Cardiac muscle cell (in vitro differentiated cells and primary cell): ENCODE data around the gene KNOP1. TPM values are rescaled to one million over a fixed set of nuclear protein-coding genes. Genes with fewer than 3 reads are reported as not detected.
"Not testable (repeated sequence)": the region's sequence is repeated elsewhere in the genome, so short reads cannot be mapped to it uniquely, and the experiment has no call there.

Experiments used
- DNase-seq, 2 donors: peaks; one replicate each; pipeline versions ENCODE4 v3.0.0 to v3.0.0-alpha.2; 2010 to 2017; ENCODE audit warnings: low read depth in 1 of 2, low spot score in 1 of 2
- H3K27ac ChIP-seq: fragments of 200-600 bp; sonication (generic); 2 replicates; pipeline ENCODE4 v1.5.1; 2016
- H3K27me3 ChIP-seq: fragments of 200-600 bp; sonication (generic); 2 replicates; pipeline ENCODE4 v1.6.0; 2016; ENCODE audit warnings: control low read depth
- H3K36me3 ChIP-seq: fragments of 200-600 bp; sonication (generic); 2 replicates; pipeline ENCODE4 v1.5.1; 2016; ENCODE audit warnings: control low read depth
- H3K4me1 ChIP-seq: fragments of 200-600 bp; sonication (generic); 2 replicates; pipeline ENCODE4 v1.8.1; 2017; ENCODE audit warnings: low read depth, mild to moderate bottlenecking, mixed run types
- H3K4me3 ChIP-seq: fragments of 200-600 bp; sonication (generic); 2 replicates; pipeline ENCODE4 v1.5.1; 2016; ENCODE audit warnings: mild to moderate bottlenecking
- H3K9me3 ChIP-seq: fragments of 200-600 bp; sonication (generic); 2 replicates; pipeline ENCODE4 v1.5.1; 2017; ENCODE audit warnings: low read depth, mild to moderate bottlenecking, control low read depth
- polyA plus RNA-seq: library from polyadenylated mRNA; unstranded; fragments of >200 nt; fragmentation: Nextera tagmentation; extraction: Ambion mirVana; gene quantifications from 2 replicates; pipeline ENCODE4 v1.2.1, GENCODE V29; 2016
- total RNA-seq: library from RNA; depleted of rRNA; stranded (reverse); fragments of >200 nt; gene quantifications from 2 replicates; pipeline ENCODE4 v1.2.3, GENCODE V29; 2016
- TF ChIP-seq, protein P1 (sequence below): IDR thresholded peaks from 2 replicates; pipeline ENCODE4 v1.5.1; 2012; ENCODE audit warnings: low read depth, mild to moderate bottlenecking, low read length

Gene KNOP1
- total and polyA plus RNA-seq, 2 experiments from 2014 or later = 19.6 to 22.9 TPM

- TF ChIP-seq, protein P1, sequence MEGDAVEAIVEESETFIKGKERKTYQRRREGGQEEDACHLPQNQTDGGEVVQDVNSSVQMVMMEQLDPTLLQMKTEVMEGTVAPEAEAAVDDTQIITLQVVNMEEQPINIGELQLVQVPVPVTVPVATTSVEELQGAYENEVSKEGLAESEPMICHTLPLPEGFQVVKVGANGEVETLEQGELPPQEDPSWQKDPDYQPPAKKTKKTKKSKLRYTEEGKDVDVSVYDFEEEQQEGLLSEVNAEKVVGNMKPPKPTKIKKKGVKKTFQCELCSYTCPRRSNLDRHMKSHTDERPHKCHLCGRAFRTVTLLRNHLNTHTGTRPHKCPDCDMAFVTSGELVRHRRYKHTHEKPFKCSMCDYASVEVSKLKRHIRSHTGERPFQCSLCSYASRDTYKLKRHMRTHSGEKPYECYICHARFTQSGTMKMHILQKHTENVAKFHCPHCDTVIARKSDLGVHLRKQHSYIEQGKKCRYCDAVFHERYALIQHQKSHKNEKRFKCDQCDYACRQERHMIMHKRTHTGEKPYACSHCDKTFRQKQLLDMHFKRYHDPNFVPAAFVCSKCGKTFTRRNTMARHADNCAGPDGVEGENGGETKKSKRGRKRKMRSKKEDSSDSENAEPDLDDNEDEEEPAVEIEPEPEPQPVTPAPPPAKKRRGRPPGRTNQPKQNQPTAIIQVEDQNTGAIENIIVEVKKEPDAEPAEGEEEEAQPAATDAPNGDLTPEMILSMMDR = no peak
- DNase-seq = no peak
- Histone ChIP-seq H3K9me3 (no peaks in the 10 kb centered on the region), H3K27me3 (no peaks in the 10 kb centered on the region), H3K4me3 (no peak overlapping the region), H3K4me1 (no peaks in the 10 kb centered on the region), H3K36me3 (peaks cover 2% of the 10 kb centered on the region), H3K27ac (no peak overlapping the region)
These were observed 32.9 kb downstream of the KNOP1 start for GRCh38 chr16:19685176-19685575.

- H3K27me3 ChIP-seq = no peaks in the 10 kb centered on the region
- TF ChIP-seq, protein P1 = no peak
- H3K4me1 ChIP-seq = no peaks in the 10 kb centered on the region
- no peaks in the 10 kb centered on the region for H3K9me3 ChIP-seq
- no peak overlapping the region for H3K27ac ChIP-seq
- peaks cover 2% of the 10 kb centered on the region for H3K36me3 ChIP-seq
- no peak overlapping the region for H3K4me3 ChIP-seq
- no peak for DNase-seq
These were observed 34.4 kb downstream of the KNOP1 start for GRCh38 chr16:19683453-19684236.

- H3K27ac ChIP-seq = no peak overlapping the region
- peaks cover 5% of the 10 kb centered on the region for H3K36me3 ChIP-seq
- H3K27me3 ChIP-seq = no peaks in the 10 kb centered on the region
- TF ChIP-seq, protein P1 = no peak
- no peak overlapping the region for H3K4me3 ChIP-seq
- H3K9me3 ChIP-seq = no peaks in the 10 kb centered on the region
- no peak for DNase-seq
- H3K4me1 ChIP-seq = no peaks in the 10 kb centered on the region
These were observed 36.4 kb downstream of the KNOP1 start for GRCh38 chr16:19681637-19682036.

GRCh38 chr16:19680881-19681340 lies 37.1 kb downstream of the KNOP1 start:
- Histone ChIP-seq H3K4me1 (no peaks in the 10 kb centered on the region), H3K27ac (no peak overlapping the region), H3K27me3 (no peaks in the 10 kb centered on the region), H3K36me3 (peaks cover 5% of the 10 kb centered on the region), H3K4me3 (no peak overlapping the region), H3K9me3 (no peaks in the 10 kb centered on the region)
- TF ChIP-seq, protein P1 = peak; percentile 24
- DNase-seq = no peak

DNA sequence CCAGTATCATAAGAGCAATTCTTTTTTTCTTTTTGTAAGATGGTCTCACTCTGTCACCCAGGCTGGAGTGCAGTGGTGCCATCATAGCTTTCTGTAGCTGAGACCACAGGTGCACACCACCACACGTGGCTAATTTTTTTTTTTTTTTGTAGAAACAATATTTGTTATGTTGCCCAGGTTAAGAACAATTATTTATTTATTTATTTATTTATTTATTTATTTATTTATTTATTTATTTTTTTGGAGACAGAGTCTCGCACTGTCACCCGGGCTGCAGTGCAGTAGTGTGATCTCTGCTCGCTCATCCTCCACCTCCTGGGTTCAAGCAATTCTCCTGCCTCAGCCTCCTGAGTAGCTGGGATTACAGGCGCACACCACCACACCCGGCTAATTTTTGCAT lies 38.7 kb downstream of the KNOP1 start:
- H3K27me3 ChIP-seq, H3K9me3 ChIP-seq, H3K27ac ChIP-seq, H3K4me3 ChIP-seq, H3K4me1 ChIP-seq, H3K36me3 ChIP-seq, DNase-seq: not testable (repeated sequence)

DNA sequence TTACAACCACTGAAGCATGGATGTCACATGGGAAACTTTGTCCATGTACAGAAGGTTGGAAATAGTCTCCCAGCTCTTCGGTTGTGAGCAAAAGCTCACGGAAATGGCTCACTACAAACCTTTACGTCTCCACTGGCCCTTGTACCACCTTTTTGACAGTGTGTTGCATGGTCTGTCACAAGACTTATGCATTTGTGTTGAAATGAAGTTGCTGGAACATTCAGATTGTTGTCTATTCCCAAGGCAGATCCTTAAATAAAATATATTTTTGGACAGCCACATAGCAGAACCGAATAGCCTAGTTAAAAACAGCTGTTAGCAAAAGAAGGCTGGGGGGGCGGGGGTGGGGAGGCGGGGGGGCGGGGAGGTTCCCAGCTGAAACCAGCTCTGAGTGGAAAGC lies 39.2 kb downstream of the KNOP1 start:
- Histone ChIP-seq H3K4me1 (no peaks in the 10 kb centered on the region), H3K4me3 (no peak overlapping the region), H3K9me3 (no peaks in the 10 kb centered on the region), H3K27me3 (no peaks in the 10 kb centered on the region), H3K27ac (no peak overlapping the region), H3K36me3 (peaks cover 3% of the 10 kb centered on the region)
- DNase-seq = no peak
- TF ChIP-seq, protein P1 = no peak
